HepG2 (cell line): ENCODE measurements around the gene SPAG7. TPM values are rescaled to one million over a fixed set of nuclear protein-coding genes. Genes with fewer than 3 reads are reported as not detected.

Experiments used
- DRAP1 ChIP-seq: IDR thresholded peaks from 2 replicates; pipeline ENCODE4 v1.6.1; 2016; ENCODE audit warnings: missing genetic modification reagents, missing compliant biosample characterization
- FOXC1 ChIP-seq: sonication (generic); formaldehyde crosslinking; IDR thresholded peaks from 2 replicates; pipeline ENCODE4 v1.8.0; 2022; ENCODE audit warnings: mild to moderate bottlenecking, missing genetic modification reagents, borderline replicate concordance
- IKZF1 ChIP-seq: fragments of 450-650 bp; IDR thresholded peaks from 2 replicates; pipeline ENCODE4 v1.7.1; 2016
- JUN ChIP-seq: sonication (generic); formaldehyde crosslinking; IDR thresholded peaks from 2 replicates; pipeline ENCODE4 v1.4.0; 2020; ENCODE audit warnings: mild to moderate bottlenecking, missing genetic modification reagents
- KAT8 ChIP-seq: IDR thresholded peaks from 2 replicates; pipeline ENCODE4 v1.6.1; 2016; ENCODE audit warnings: missing genetic modification reagents, missing compliant biosample characterization
- KDM3A ChIP-seq: IDR thresholded peaks from 2 replicates; pipeline ENCODE4 v1.6.1; 2018; ENCODE audit warnings: low read depth, missing compliant biosample characterization
- KDM5A ChIP-seq: fragments of 200-600 bp; sonication (generic); IDR thresholded peaks from 2 replicates; pipeline ENCODE4 v1.7.0; 2018; ENCODE audit warnings: antibody characterized with exemption, mild to moderate bottlenecking, low read length, borderline replicate concordance
- KMT2B ChIP-seq: IDR thresholded peaks from 2 replicates; pipeline ENCODE4 v1.6.1; 2016; ENCODE audit warnings: missing genetic modification reagents, missing compliant biosample characterization
- MATR3 ChIP-seq: sonication (generic); formaldehyde crosslinking; IDR thresholded peaks from 2 replicates; pipeline ENCODE4 v1.4.0; 2020; ENCODE audit warnings: missing genetic modification reagents
- MAX ChIP-seq: IDR thresholded peaks from 2 replicates; pipeline ENCODE4 v1.6.1; 2012; ENCODE audit warnings: inconsistent platforms
- NCOA5 ChIP-seq: sonication (generic); formaldehyde crosslinking; IDR thresholded peaks from 2 replicates; pipeline ENCODE4 v1.4.0; 2020; ENCODE audit warnings: missing genetic modification reagents
- PLRG1 ChIP-seq: fragments of 450-650 bp; conservative IDR thresholded peaks from 2 replicates; pipeline ENCODE4 v1.6.1; 2016
- REXO4 ChIP-seq: sonication (generic); formaldehyde crosslinking; IDR thresholded peaks from 2 replicates; pipeline ENCODE4 v1.8.0; 2022; ENCODE audit warnings: missing genetic modification reagents, mild to moderate bottlenecking, borderline replicate concordance
- SMAD3 ChIP-seq: sonication (generic); formaldehyde crosslinking; IDR thresholded peaks from 2 replicates; pipeline ENCODE4 v1.4.0; 2020; ENCODE audit warnings: missing genetic modification reagents
- ZFP82 ChIP-seq: sonication (generic); formaldehyde crosslinking; IDR thresholded peaks from 2 replicates; pipeline ENCODE4 v1.5.1; 2020; ENCODE audit warnings: mild to moderate bottlenecking, missing genetic modification reagents, borderline replicate concordance
- ZMAT3 ChIP-seq: sonication (generic); formaldehyde crosslinking; conservative IDR thresholded peaks from 2 replicates; pipeline ENCODE4 v1.7.0; 2021; ENCODE audit warnings: missing genetic modification reagents
- ZNF143 ChIP-seq: sonication (generic); formaldehyde crosslinking; IDR thresholded peaks from 2 replicates; pipeline ENCODE4 v1.4.0; 2020; ENCODE audit warnings: missing genetic modification reagents
- ZNF335 ChIP-seq: sonication (generic); formaldehyde crosslinking; IDR thresholded peaks from 2 replicates; pipeline ENCODE4 v1.4.0; 2020; ENCODE audit warnings: missing genetic modification reagents
- ZNF773 ChIP-seq: sonication (generic); formaldehyde crosslinking; IDR thresholded peaks from 2 replicates; pipeline ENCODE4 v1.4.0; 2020; ENCODE audit warnings: missing genetic modification reagents, borderline replicate concordance
- polyA plus RNA-seq, 8 experiments: library from polyadenylated mRNA; depleted of rRNA in 3 of 8; stranded (reverse) in 7 of 8; unstranded in 1 of 8; fragments of >200 nt; fragmentation: Illumina TruSeq in 4 of 8; extraction: Trizol in 4 of 8; gene quantifications; 2 replicates each; pipeline versions ENCODE4 v1.2.1 to v1.2.3, GENCODE V29; 2011 to 2016; ENCODE audit warnings: low read depth in 4 of 8, missing spikeins in 1 of 8, mixed read lengths in 1 of 8; ENCODE audit not compliant: insufficient read depth in 1 of 8
- total RNA-seq, 5 experiments: library from RNA; depleted of rRNA; stranded (reverse); fragments of >200 nt; fragmentation: Illumina TruSeq; extraction: Trizol; gene quantifications; 2 replicates each; pipeline ENCODE4 v1.2.3, GENCODE V29; 2016; ENCODE audit warnings: low read depth in 1 of 5
- TF ChIP-seq, protein P1 (sequence below): sonication (generic); formaldehyde crosslinking; IDR thresholded peaks from 2 replicates; pipeline ENCODE4 v1.4.0; 2020; ENCODE audit warnings: missing genetic modification reagents, mild to moderate bottlenecking, borderline replicate concordance
- TF ChIP-seq, protein P2 (sequence below): IDR thresholded peaks from 2 replicates; pipeline ENCODE4 v1.6.1; 2016; ENCODE audit warnings: mild to moderate bottlenecking
- TF ChIP-seq, protein P3 (sequence below): sonication (generic); formaldehyde crosslinking; IDR thresholded peaks from 2 replicates; pipeline ENCODE4 v1.5.0; 2020; ENCODE audit warnings: missing genetic modification reagents

SPAG7 gene
- total and polyA plus RNA-seq, 2 of the 13 experiments (the other 11 are each of a cell fraction or from before 2014, with no cell fraction given) = 51.0 to 59.0 TPM

- TF ChIP-seq IKZF1 (no peak), MAX (no peak; the same call in 1 of the 2 replicates), SMAD3 (CRISPR knock-in tag) (no peak), KDM3A (no peak), DRAP1 (peak; percentile 62), ZNF335 (CRISPR knock-in tag) (no peak; the same call in 1 of the 2 replicates), FOXC1 (no peak), JUN (CRISPR knock-in tag) (no peak), NCOA5 (CRISPR knock-in tag) (no peak), PLRG1 (no peak), KDM5A (no peak; the same call in 1 of the 2 replicates), ZMAT3 (CRISPR knock-in tag) (0 out of 2 replicates have a peak, but pooled peaks have one; percentile 87), ZNF773 (CRISPR knock-in tag) (no peak), KAT8 (peak; percentile 39; the same call in 1 of the 2 replicates), REXO4 (no peak), KMT2B (CRISPR knock-in tag) (0 out of 2 replicates have a peak, but pooled peaks have one; percentile 27), MATR3 (CRISPR knock-in tag) (no peak), ZFP82 (0 out of 2 replicates have a peak, but pooled peaks have one; percentile 30), ZNF143 (CRISPR knock-in tag) (no peak)
- TF ChIP-seq, protein P1, sequence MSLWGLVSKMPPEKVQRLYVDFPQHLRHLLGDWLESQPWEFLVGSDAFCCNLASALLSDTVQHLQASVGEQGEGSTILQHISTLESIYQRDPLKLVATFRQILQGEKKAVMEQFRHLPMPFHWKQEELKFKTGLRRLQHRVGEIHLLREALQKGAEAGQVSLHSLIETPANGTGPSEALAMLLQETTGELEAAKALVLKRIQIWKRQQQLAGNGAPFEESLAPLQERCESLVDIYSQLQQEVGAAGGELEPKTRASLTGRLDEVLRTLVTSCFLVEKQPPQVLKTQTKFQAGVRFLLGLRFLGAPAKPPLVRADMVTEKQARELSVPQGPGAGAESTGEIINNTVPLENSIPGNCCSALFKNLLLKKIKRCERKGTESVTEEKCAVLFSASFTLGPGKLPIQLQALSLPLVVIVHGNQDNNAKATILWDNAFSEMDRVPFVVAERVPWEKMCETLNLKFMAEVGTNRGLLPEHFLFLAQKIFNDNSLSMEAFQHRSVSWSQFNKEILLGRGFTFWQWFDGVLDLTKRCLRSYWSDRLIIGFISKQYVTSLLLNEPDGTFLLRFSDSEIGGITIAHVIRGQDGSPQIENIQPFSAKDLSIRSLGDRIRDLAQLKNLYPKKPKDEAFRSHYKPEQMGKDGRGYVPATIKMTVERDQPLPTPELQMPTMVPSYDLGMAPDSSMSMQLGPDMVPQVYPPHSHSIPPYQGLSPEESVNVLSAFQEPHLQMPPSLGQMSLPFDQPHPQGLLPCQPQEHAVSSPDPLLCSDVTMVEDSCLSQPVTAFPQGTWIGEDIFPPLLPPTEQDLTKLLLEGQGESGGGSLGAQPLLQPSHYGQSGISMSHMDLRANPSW (CRISPR knock-in tag) = no peak; the same call in 1 of the 2 replicates
- TF ChIP-seq, protein P2, sequence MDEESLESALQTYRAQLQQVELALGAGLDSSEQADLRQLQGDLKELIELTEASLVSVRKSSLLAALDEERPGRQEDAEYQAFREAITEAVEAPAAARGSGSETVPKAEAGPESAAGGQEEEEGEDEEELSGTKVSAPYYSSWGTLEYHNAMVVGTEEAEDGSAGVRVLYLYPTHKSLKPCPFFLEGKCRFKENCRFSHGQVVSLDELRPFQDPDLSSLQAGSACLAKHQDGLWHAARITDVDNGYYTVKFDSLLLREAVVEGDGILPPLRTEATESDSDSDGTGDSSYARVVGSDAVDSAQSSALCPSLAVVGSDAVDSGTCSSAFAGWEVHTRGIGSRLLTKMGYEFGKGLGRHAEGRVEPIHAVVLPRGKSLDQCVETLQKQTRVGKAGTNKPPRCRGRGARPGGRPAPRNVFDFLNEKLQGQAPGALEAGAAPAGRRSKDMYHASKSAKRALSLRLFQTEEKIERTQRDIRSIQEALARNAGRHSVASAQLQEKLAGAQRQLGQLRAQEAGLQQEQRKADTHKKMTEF = peak; percentile 56
- TF ChIP-seq, protein P3, sequence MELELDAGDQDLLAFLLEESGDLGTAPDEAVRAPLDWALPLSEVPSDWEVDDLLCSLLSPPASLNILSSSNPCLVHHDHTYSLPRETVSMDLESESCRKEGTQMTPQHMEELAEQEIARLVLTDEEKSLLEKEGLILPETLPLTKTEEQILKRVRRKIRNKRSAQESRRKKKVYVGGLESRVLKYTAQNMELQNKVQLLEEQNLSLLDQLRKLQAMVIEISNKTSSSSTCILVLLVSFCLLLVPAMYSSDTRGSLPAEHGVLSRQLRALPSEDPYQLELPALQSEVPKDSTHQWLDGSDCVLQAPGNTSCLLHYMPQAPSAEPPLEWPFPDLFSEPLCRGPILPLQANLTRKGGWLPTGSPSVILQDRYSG (CRISPR knock-in tag) = no peak
Observed at GRCh38 chr17:4997302-4998026, 29.8 kb upstream of the SPAG7 start, which contains the start of the genes INCA1 and KIF1C (continued).
